Heart right ventricle (tissue), 16 donors: Measurements from ENCODE around the gene GPC5. TPM values are rescaled to one million over a fixed set of nuclear protein-coding genes. Genes with fewer than 3 reads are reported as not detected.

Experiments
- ATAC-seq, 8 donors: fragments of 200-7000 bp; cut with Tn5 transposase; one replicate each; pipeline ENCODE4 v1.9.1; 2020; ENCODE audit warnings: mild to moderate bottlenecking in 8 of 8, moderate library complexity in 8 of 8, moderate number of reproducible peaks in 1 of 8
- DNase-seq, 2 donors: peaks; one replicate each; pipeline ENCODE4 v3.0.0-alpha.2; 2020
- H3K27ac ChIP-seq, 10 donors: fragments of 200-600 bp; sonication (generic) in 2 of 10; one replicate each; pipeline versions ENCODE4 v1.5.0 to v1.8.0; 2020 to 2022; ENCODE audit warnings: mild to moderate bottlenecking in 3 of 10
- H3K27me3 ChIP-seq, 7 donors: fragments of 200-600 bp; one replicate each; pipeline ENCODE4 v1.8.0; 2021 to 2022; ENCODE audit warnings: mild to moderate bottlenecking in 2 of 7
- H3K36me3 ChIP-seq, 9 donors: fragments of 200-600 bp; sonication (generic) in 1 of 9; one replicate each; pipeline versions ENCODE4 v1.5.0 to v1.8.0; 2020 to 2022; ENCODE audit warnings: mild to moderate bottlenecking in 2 of 9
- H3K4me1 ChIP-seq, 9 donors: fragments of 200-600 bp; sonication (generic) in 1 of 9; one replicate each; pipeline versions ENCODE4 v1.5.0 to v1.8.0; 2020 to 2022; ENCODE audit warnings: mild to moderate bottlenecking in 4 of 9
- H3K4me3 ChIP-seq, 10 donors: fragments of 200-600 bp; sonication (generic) in 2 of 10; one replicate each; pipeline versions ENCODE4 v1.5.0 to v1.8.0; 2020 to 2022; ENCODE audit warnings: mild to moderate bottlenecking in 7 of 10, moderate library complexity in 2 of 10
- H3K9me3 ChIP-seq, 11 donors: fragments of 200-600 bp in 10 of 11; sonication (generic) in 2 of 11; one replicate each; pipeline versions ENCODE4 v1.5.0 to v1.8.0; 2013 to 2022; ENCODE audit warnings: mild to moderate bottlenecking in 2 of 11, control low read depth in 1 of 11, moderate library complexity in 1 of 11
- WGBS, 2 donors: extraction: QIAGEN DNeasy Blood & Tissue Kit; methylation state at CpG; one replicate each; pipeline ENCODE4 v1.1.7; 2013; ENCODE audit warnings: inconsistent platforms in 1 of 2; 5-methylcytosine and 5-hydroxymethylcytosine counted together
- intact Hi-C, 10 donors: fragments of 100-400 bp; cut with DNase I; formaldehyde crosslinking; loops; one replicate each; pipeline versions ENCODE4 v1.11.1 to v1.14.2; 2022
- polyA plus RNA-seq, 2 donors: library from polyadenylated mRNA; stranded (reverse); fragments of 200-250 nt; gene quantifications; one replicate each; pipeline ENCODE4 v1.2.3, GENCODE V29; 2013
- total RNA-seq, 10 donors: library from RNA; stranded (reverse); fragmentation: NEBNext Ultra II Directional in 3 of 10; extraction: Animal tissue kit (Norgen Biotek cat#: 25700) in 3 of 10; gene quantifications; one replicate each; pipeline versions ENCODE4 v1.2.1 to v1.2.4, GENCODE V29; 2021 to 2023
- TF ChIP-seq, protein P1 (sequence below), 9 donors: fragments of 200-600 bp; sonication (generic) in 2 of 9; IDR thresholded peaks; one replicate each; pipeline versions ENCODE4 v1.5.0 to v1.8.0; 2021 to 2022; ENCODE audit warnings: antibody characterized with exemption in 9 of 9, mild to moderate bottlenecking in 5 of 9, moderate library complexity in 1 of 9
- donor health status: Arrhythmogenic right ventricular cardiomyopathy.
- donor health status: ischemic (EF 13 %, LVEDD 7.1; RV severe dilation, severe dysfunction).
- donor health status: healthy with polysubstance abuse.
- donor health status: DM: no; HTN: yes; CAD: no.
- donor health status: DM: no; HTN: no; CAD: no.
- donor health status: ischemic (EF 25% LVEDD 6.9; RV normal size, moderate dysfunction).
- donor health status: ischemic (EF 25% LVEDD 5.7; RV mildly dilated, moderate dysfunction).
- donor health status: healthy.
- donor health status: DM: yes; HTN: yes; CAD: no.
- donor health status: Ischemic cardiomyopathy.
- donor health status: ischemic (EF 35%, LVEDD 5.7; RV mildly dilated, moderate dysfunction).
- donor health status: nonischemic (EF 11% LVEDD 7.7; RV severe dilation, severe dysfunction).
- donor health status: DM: yes; HTN: yes; CAD: no.
- donor health status: PGD.
- donor health status: ischemic (EF 29% LVEDD 5.4; RV normal size, mild dysfunction).
- donor health status: nonischemic (EF 23%, LVEDD 6.1; RV moderate dilation, normal function).

Gene GPC5
- total and polyA plus RNA-seq, 12 donors: 0.01 to 3.5 (median 0.70) TPM; not detected in 1

DNA sequence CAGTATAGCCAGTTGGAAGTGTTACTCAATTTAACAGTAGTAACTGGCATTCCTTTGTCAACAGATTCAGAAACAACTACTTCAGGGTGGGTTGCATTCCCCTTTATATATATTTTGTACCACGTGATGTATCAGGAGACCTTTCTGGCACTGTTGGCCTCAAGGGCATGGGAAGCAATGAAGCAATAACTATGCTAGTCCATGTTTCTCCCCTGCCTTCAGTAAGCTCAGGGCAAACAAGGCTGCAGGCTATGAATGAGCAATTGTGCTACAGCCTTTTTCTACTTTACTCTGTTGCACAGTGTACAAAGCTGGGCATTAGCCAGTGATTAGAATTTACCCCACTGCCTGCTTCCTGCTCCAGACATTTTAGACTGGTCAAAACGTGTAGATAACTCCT lies 348.8 kb downstream of the GPC5 start:
- intact Hi-C loops: no loop called here
- WGBS, 2 donors: 37 to 38% methylated on average over 2 of the region's 2 CpGs
- peaks cover 0 to 5% (median 0%) of the 10 kb centered on the region in 9 donors for H3K4me1 ChIP-seq
- H3K36me3 ChIP-seq: no peaks in the 10 kb centered on the region
- DNase-seq (no peak), ATAC-seq (no peak)
- no peaks in the 10 kb centered on the region for H3K27me3 ChIP-seq
- H3K9me3 ChIP-seq: peaks cover 0 to 11% (median 0%) of the 10 kb centered on the region in 11 donors
- TF ChIP-seq, protein P1, sequence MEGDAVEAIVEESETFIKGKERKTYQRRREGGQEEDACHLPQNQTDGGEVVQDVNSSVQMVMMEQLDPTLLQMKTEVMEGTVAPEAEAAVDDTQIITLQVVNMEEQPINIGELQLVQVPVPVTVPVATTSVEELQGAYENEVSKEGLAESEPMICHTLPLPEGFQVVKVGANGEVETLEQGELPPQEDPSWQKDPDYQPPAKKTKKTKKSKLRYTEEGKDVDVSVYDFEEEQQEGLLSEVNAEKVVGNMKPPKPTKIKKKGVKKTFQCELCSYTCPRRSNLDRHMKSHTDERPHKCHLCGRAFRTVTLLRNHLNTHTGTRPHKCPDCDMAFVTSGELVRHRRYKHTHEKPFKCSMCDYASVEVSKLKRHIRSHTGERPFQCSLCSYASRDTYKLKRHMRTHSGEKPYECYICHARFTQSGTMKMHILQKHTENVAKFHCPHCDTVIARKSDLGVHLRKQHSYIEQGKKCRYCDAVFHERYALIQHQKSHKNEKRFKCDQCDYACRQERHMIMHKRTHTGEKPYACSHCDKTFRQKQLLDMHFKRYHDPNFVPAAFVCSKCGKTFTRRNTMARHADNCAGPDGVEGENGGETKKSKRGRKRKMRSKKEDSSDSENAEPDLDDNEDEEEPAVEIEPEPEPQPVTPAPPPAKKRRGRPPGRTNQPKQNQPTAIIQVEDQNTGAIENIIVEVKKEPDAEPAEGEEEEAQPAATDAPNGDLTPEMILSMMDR (IDR thresholded peaks at IDR 0.05): no peak
- no peak overlapping the region for H3K4me3 ChIP-seq
- no peak overlapping the region for H3K27ac ChIP-seq

DNA sequence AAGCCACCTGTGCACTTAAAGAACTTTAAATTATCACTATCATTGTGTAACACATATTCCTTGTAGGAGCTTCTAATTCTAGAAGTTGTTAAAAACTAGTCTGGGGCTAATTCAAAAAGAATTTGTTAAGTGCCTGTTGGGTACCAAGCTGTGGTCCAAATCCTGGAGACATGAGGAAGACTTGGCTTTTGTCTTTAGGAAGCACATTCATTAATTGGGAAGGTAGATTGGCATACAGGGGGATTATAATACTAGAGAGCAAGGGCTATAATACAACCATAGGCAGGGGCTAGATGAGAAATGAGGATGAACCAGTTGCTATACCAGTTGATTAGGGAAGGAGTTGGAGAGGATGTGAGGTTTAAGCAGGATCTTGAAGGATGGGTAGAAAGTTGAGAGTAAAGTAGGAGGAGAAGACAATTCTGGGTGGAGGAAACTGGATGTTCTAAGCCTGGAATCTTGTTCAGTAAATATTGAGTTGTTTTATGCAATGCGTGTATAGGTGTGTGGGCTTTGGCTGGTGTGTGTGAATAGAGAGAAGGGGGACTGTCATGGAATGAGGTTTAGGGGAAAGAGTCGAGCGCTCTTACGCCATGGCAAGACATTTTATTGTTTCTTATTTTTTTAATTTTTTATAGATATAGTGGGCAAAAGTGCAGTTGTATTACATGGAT lies 350.1 kb downstream of the GPC5 start:
- 95 to 97% methylated on average over 4 of the region's 4 CpGs for WGBS, 2 donors
- Histone ChIP-seq H3K27ac (no peak overlapping the region), H3K4me3 (no peak overlapping the region), H3K27me3 (no peaks in the 10 kb centered on the region), H3K4me1 (peaks cover 0 to 5% (median 0%) of the 10 kb centered on the region in 9 donors), H3K9me3 (peaks cover 0 to 6% (median 0%) of the 10 kb centered on the region in 11 donors), H3K36me3 (no peaks in the 10 kb centered on the region)
- DNase-seq: no peak
- TF ChIP-seq, protein P1 (IDR thresholded peaks at IDR 0.05): no peak
- intact Hi-C loops: no loop called here
- no peak for ATAC-seq

DNA sequence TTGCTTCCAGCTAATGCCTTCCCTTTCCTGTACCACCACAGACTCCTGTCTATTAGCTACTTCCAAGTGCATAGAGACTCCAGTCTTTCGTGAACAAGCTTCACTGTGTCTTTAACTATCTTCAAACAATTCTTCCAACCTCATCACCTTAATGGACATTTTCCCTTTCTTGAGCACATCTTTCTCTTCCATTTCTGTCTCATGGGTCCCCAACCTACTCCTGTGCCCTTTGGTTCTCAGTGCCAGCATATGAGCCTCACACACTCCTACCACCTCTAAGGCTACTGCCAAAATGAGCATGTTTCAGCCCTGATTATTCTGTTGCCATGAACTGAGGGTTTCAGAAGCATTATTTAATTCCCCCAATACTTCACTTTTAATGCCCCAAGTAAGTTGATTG lies 360.3 kb downstream of the GPC5 start:
- no peaks in the 10 kb centered on the region for H3K4me1 ChIP-seq
- H3K27ac ChIP-seq: no peak overlapping the region
- H3K4me3 ChIP-seq: no peak overlapping the region
- no peaks in the 10 kb centered on the region for H3K36me3 ChIP-seq
- intact Hi-C loops: no loop called here
- ATAC-seq: no peak
- no peaks in the 10 kb centered on the region for H3K27me3 ChIP-seq
- no peaks in the 10 kb centered on the region for H3K9me3 ChIP-seq
- TF ChIP-seq, protein P1 (IDR thresholded peaks at IDR 0.05): no peak
- WGBS, 2 donors: 70 to 84% methylated on average over 1 of the region's 1 CpG
- no peak for DNase-seq

DNA sequence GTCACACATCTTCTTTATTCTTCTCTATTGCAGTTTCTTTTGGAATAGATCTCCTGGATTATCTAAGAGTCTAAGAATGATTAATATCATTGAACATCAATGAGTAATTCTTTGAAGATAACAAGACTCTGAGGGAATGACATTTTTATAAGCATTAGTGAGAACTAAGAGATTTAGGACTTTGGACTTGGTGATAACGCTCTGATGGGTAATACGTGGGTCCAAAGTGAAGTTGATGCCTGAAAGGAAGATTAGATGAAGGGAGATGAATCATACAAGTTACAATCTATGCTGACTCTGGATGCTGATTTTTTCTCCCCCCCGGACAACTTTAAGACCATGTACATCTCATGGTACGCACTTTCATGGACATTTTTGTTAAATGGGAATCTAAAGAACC lies 364.5 kb downstream of the GPC5 start:
- ATAC-seq (no peak), DNase-seq (no peak)
- TF ChIP-seq, protein P1 (IDR thresholded peaks at IDR 0.05): no peak
- 87 to 91% methylated on average over 4 of the region's 4 CpGs for WGBS, 2 donors
- H3K4me3 ChIP-seq: no peak overlapping the region
- intact Hi-C loops: no loop called here
- H3K36me3 ChIP-seq: no peaks in the 10 kb centered on the region
- H3K4me1 ChIP-seq: no peaks in the 10 kb centered on the region
- no peaks in the 10 kb centered on the region for H3K27me3 ChIP-seq
- no peaks in the 10 kb centered on the region for H3K9me3 ChIP-seq
- no peak overlapping the region for H3K27ac ChIP-seq
